SJSA1 (cell line): ENCODE measurements around the gene MZF1. TPM values are rescaled to one million over a fixed set of nuclear protein-coding genes. Genes with fewer than 3 reads are reported as not detected.

ENCODE experiments used
- DNase-seq, 2 experiments: peaks; one replicate each; pipeline ENCODE4 v3.0.0-alpha.2; 2015 to 2020; ENCODE audit warnings: low spot score in 2 of 2, low read depth in 1 of 2
- H3K27ac ChIP-seq: fragments of 250-450 bp; sonication (Bioruptor Pico); 2 replicates; pipeline ENCODE4 v1.5.1; 2020; ENCODE audit warnings: mild to moderate bottlenecking, moderate library complexity
- H3K27me3 ChIP-seq: fragments of 250-450 bp; sonication (Bioruptor Pico); replicated peaks from 2 replicates; pipeline ENCODE4 v1.5.1; 2020; ENCODE audit warnings: mild to moderate bottlenecking, moderate library complexity
- H3K36me3 ChIP-seq: fragments of 250-450 bp; sonication (Bioruptor Pico); 2 replicates; pipeline ENCODE4 v1.5.1; 2020; ENCODE audit warnings: mild to moderate bottlenecking
- H3K4me1 ChIP-seq: fragments of 250-450 bp; sonication (Bioruptor Pico); replicated peaks from 2 replicates; pipeline ENCODE4 v1.6.1; 2021; ENCODE audit warnings: mild to moderate bottlenecking
- H3K4me3 ChIP-seq: fragments of 250-450 bp; sonication (Bioruptor Pico); 2 replicates; pipeline ENCODE4 v1.5.1; 2020; ENCODE audit warnings: mild to moderate bottlenecking
- H3K9me3 ChIP-seq: fragments of 250-450 bp; sonication (Bioruptor Pico); replicated peaks from 2 replicates; pipeline ENCODE4 v1.5.1; 2020; ENCODE audit warnings: mild to moderate bottlenecking
- total RNA-seq: library from RNA; depleted of rRNA; stranded (reverse); fragments of >200 nt; shearing (Covaris generic); gene quantifications from 2 replicates; pipeline ENCODE4 v1.2.3, GENCODE V29; 2014

Gene MZF1
- total RNA-seq, 1 experiment from 2014 or later = 5.0 TPM

DNA sequence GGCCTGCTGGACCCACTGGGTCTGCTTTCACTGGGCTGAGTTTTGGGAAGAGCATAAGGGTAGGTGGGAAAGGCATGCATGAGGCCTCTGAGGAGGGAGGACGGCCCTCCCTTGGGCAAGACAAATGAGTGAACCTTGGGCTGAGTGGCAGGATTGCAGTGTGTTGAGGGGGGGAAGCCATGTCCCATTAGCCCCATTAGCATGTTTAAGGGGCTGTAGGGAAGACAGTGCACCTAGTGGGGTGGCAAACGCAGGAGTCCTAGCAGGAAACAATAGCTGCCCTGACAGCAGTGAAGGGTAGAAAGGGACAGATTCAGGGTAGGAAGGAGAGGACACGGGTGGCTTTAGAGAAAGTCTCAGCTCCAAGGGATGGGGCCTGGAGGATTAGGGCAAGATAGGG lies 50.4 kb downstream of the MZF1 start:
- H3K27ac ChIP-seq = no peak overlapping the region
- 0 out of 2 replicates have a peak, but pooled peaks cover 4% of the 10 kb centered on the region for H3K36me3 ChIP-seq
- peaks cover 9% of the 10 kb centered on the region for H3K4me1 ChIP-seq
- no peaks in the 10 kb centered on the region for H3K9me3 ChIP-seq
- no peaks in the 10 kb centered on the region for H3K27me3 ChIP-seq
- DNase-seq = no peak
- H3K4me3 ChIP-seq = no peak overlapping the region

DNA sequence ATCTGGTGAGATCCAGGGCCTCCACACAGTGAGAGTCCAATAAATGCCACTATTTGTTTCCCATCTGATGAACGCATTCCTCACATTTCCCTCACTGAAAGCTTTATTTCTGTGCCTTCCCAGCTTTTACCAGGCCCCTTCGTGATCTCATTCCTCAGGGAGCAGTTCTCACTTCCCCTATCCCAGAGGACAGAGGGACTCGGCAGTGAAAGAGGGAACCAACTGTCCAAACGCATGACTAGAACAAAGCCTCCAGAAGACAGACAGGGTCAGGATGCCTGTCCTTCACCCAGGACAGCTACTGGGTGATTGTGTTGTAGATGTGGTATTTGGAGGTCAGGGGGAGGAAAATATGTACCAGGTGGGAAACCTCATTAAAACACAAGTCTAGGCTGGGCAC lies 51.5 kb downstream of the MZF1 start:
- DNase-seq = no peak
- H3K9me3 ChIP-seq = no peaks in the 10 kb centered on the region
- no peaks in the 10 kb centered on the region for H3K27me3 ChIP-seq
- peaks cover 13% of the 10 kb centered on the region for H3K36me3 ChIP-seq
- H3K27ac ChIP-seq = no peak overlapping the region
- H3K4me3 ChIP-seq = no peak overlapping the region
- H3K4me1 ChIP-seq = peaks cover 9% of the 10 kb centered on the region

GRCh38 chr19:58520257-58520599 lies 52.9 kb downstream of the MZF1 start:
- no peaks in the 10 kb centered on the region for H3K9me3 ChIP-seq
- peak overlapping the region; percentile 59 for H3K27ac ChIP-seq
- H3K27me3 ChIP-seq = no peaks in the 10 kb centered on the region
- peaks cover 9% of the 10 kb centered on the region for H3K4me1 ChIP-seq
- no peak for DNase-seq
- H3K4me3 ChIP-seq = peak overlapping the region; percentile 71
- H3K36me3 ChIP-seq = peaks cover 24% of the 10 kb centered on the region

DNA sequence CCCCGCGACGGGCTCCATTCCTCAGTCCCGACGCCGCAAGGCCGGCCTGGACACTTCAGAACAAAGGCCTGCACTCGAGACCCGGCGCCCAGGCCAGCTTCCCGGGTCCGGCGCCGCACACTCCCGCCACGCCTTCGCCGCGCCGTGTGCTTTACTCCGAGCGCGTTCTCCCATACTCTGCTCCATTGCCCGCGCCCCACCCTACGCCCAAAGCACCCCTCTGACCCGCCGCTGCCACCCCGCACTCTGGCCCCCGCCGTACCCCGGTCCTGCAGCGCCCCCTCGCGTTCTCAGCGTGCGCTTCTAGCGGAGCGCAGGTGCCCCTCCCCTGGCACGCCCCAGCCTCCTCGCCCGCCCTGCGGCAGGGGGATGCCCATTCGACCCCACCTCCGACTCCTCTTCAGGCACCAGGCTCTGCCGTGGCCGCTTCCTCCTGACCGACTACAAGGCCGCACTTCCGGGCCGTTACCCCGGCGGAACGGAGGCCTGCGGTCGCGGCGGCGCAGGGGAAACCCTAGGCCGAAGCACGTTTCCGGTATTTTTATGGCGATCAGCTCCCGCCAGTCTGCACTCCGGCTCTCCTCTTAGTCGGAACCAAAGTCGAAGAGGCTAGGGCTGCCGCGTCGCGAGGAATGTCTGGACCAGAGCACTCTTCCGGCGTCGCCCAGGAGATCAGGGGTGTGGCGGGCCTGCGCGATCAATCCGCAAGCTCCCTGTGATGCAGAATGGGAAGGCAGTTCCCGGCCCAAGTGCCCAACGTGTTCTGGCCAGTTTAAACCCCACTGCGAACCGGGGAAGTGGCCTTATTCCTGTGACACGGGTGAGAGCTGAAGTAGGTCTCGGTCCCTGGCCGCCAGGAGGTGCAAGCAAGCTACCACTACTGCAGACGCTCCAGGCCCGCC lies 53.5 kb downstream of the MZF1 start, which contains the start of gene ZBTB45:
TSS of gene ZBTB45 (minus strand) at position 456 of the 902 bp plus-strand sequence. CDS start 2,137 bp downstream, outside the sequence.
- Histone ChIP-seq H3K27ac (peak within 1 kb of the TSS; percentile 59), H3K9me3 (no peaks in the 10 kb centered on the region), H3K4me1 (peaks cover 9% of the 10 kb centered on the region), H3K36me3 (peaks cover 26% of the 10 kb centered on the region), H3K27me3 (no peaks in the 10 kb centered on the region), H3K4me3 (peak within 1 kb of the TSS; percentile 71)
- peak; percentile 94 to 96 for DNase-seq

DNA sequence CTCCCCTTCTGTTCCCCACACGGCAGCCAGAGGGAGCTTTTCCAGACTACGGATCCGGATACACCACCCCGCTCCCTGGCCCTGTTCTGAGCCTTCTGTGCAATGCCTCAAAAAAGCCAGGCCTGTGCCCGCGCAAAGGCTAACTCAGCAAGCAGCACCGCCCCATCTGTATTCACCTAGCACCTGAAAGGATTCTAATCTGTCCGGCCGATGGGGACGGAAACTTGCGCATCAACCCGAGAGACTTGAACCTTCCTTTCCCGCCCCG lies 54.1 kb downstream of the MZF1 start:
- H3K4me1 ChIP-seq = peaks cover 9% of the 10 kb centered on the region
- peaks cover 30% of the 10 kb centered on the region for H3K36me3 ChIP-seq
- no peaks in the 10 kb centered on the region for H3K9me3 ChIP-seq
- H3K4me3 ChIP-seq = peak overlapping the region; percentile 71
- H3K27ac ChIP-seq = peak overlapping the region; percentile 59
- DNase-seq = peak in 1 of 2 experiments; percentile 79
- H3K27me3 ChIP-seq = no peaks in the 10 kb centered on the region

DNA sequence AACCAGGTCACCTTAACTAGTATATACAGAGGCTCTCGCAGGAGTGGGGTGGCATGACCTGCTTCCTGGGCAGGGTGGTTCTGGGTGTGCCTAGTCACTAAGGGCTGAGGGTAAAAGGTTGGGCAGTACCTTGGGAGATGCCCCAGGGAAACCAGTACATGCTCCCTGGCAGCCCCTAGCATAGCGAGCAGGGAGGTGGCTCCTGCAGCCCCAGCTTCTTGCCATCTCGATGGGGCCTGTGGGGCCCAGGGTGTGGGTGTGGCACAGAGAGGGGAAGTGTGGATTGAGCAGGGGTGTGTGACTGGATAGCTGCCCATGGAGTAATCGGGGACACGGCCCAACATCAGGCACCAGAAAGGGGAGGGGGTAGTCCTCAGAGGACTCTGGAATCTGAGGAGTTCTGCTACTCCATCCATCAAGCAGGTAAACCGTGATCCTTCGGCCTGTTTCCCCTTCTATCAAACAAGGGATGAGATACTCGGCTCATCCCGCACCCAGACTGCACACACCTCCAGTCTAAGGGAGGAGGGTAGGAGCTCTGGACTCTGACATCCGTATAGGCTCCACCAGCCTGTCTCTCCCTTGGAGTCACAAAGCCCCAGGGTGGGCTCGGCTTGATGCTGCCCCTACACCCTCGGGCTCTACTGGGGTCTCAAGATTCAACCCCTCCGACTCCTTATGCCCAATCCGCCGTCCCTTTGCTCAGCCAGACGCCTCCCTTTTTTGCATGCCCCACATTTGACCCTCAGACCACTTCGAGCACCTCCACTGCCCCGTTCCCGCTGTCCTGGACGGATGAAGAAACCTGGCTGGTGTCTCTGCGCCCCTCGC lies 54.7 kb downstream of the MZF1 start:
- Histone ChIP-seq H3K4me3 (peak overlapping the region; percentile 71), H3K27ac (no peak overlapping the region), H3K27me3 (no peaks in the 10 kb centered on the region), H3K9me3 (no peaks in the 10 kb centered on the region), H3K4me1 (peaks cover 9% of the 10 kb centered on the region), H3K36me3 (peaks cover 35% of the 10 kb centered on the region)
- DNase-seq = no peak

DNA sequence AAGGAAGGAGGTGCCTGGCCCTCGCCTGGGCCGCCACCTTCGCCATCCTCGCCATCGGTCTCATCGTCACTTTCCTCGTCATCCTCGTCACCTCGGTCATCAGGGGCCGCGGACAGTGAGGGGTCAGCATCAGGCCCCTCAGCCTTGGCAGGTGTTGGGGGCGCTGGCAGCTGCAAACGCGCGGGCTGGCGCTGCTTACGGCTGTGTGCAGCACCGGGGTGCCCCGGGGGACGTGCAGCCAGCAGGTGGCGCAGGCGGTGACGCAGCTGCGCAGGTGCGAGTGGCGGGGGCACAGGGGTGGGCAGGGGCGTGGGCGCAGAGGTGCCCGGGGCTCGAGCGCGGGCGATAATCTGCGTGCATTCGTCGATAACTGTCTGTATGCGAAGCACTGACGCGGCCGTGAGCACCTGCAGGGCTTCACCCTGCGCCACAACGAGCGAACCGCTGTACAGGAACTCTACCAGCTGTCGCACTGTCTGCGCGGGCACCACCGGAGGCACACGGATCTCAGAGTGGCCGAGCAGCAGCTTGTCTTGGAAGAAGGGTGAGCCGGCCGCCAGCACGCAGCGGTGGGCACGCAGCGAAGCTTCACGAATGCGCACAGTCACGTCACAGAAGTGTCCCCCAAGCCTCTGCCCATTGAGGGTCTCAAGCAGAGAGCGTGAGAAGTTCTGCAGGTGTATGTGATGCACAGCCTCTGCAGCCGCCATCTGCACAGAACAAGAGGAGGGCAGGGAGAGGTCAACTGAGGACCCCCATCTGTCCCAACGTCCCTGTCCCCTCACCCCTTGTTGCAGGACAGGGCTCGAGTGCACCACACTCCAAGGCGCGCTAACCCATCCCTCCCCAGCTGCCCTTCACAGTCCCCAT lies 55.9 kb downstream of the MZF1 start:
- no peaks in the 10 kb centered on the region for H3K27me3 ChIP-seq
- no peak overlapping the region for H3K27ac ChIP-seq
- no peak for DNase-seq
- no peak overlapping the region for H3K4me3 ChIP-seq
- H3K9me3 ChIP-seq = no peaks in the 10 kb centered on the region
- H3K36me3 ChIP-seq = peaks cover 38% of the 10 kb centered on the region
- peaks cover 9% of the 10 kb centered on the region for H3K4me1 ChIP-seq

GRCh38 chr19:58516246-58516836 lies 56.8 kb downstream of the MZF1 start:
- no peak for DNase-seq
- Histone ChIP-seq H3K4me3 (no peak overlapping the region), H3K36me3 (peaks cover 38% of the 10 kb centered on the region), H3K4me1 (peaks cover 9% of the 10 kb centered on the region), H3K9me3 (no peaks in the 10 kb centered on the region), H3K27ac (no peak overlapping the region), H3K27me3 (no peaks in the 10 kb centered on the region)

- no peaks in the 10 kb centered on the region for H3K27me3 ChIP-seq
- no peak overlapping the region for H3K4me3 ChIP-seq
- DNase-seq = no peak
- H3K36me3 ChIP-seq = peaks cover 38% of the 10 kb centered on the region
- H3K27ac ChIP-seq = no peak overlapping the region
- no peaks in the 10 kb centered on the region for H3K9me3 ChIP-seq
- H3K4me1 ChIP-seq = peaks cover 9% of the 10 kb centered on the region
Measured at GRCh38 chr19:58515259-58515658, 57.9 kb downstream of the MZF1 start.

- no peak overlapping the region for H3K4me3 ChIP-seq
- peaks cover 38% of the 10 kb centered on the region for H3K36me3 ChIP-seq
- no peak for DNase-seq
- H3K4me1 ChIP-seq = peaks cover 9% of the 10 kb centered on the region
- H3K9me3 ChIP-seq = no peaks in the 10 kb centered on the region; the same call in 1 of the 2 replicates
- H3K27ac ChIP-seq = no peak overlapping the region
- H3K27me3 ChIP-seq = no peaks in the 10 kb centered on the region
Measured at GRCh38 chr19:58514564-58515022, 58.5 kb downstream of the MZF1 start.

DNA sequence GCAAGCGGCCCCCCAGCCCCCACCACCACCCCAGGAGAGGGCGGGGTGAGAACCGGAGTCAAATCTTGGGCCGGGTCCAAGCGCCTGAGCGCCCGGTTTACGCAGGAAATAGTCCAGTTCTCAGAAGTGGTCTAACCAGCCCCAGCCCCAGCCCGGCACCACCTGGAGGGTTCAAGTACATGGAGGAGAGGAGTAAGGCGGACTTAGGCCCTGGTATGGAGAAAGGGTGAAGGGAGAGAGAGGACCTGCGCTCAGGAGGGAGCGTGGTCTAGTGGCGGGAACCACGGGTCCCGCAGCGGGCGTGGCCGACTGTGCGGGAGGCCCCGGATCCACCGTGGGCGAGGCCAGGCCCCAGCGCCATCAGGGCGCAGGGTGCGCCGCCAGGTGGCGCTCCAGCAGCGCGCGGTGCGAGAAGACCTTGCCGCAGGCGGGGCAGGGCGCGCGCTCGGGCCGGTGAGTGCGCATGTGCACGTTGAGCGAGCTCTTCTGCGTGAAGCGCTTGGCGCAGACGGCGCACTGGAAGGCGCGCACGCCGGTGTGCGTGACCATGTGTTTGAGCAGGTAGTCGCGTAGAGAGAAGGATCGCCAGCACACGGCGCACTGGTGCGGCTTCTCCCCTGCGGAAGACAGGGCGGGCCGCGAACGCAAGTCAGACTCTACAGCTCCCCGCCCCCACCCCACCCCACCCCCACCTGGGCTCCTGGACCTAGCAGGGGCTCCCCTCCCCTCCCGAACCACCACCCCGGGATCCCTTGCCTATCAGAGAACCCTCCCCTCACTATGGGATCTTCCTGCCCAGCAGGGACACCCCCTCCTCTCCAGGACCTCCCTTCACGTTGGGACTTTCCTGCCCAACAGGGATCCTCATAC lies 59.2 kb downstream of the MZF1 start:
- no peaks in the 10 kb centered on the region; the same call in 1 of the 2 replicates for H3K9me3 ChIP-seq
- H3K4me3 ChIP-seq = no peak overlapping the region
- H3K36me3 ChIP-seq = peaks cover 34% of the 10 kb centered on the region
- no peak for DNase-seq
- no peak overlapping the region for H3K27ac ChIP-seq
- no peaks in the 10 kb centered on the region for H3K27me3 ChIP-seq
- peaks cover 9% of the 10 kb centered on the region for H3K4me1 ChIP-seq

DNA sequence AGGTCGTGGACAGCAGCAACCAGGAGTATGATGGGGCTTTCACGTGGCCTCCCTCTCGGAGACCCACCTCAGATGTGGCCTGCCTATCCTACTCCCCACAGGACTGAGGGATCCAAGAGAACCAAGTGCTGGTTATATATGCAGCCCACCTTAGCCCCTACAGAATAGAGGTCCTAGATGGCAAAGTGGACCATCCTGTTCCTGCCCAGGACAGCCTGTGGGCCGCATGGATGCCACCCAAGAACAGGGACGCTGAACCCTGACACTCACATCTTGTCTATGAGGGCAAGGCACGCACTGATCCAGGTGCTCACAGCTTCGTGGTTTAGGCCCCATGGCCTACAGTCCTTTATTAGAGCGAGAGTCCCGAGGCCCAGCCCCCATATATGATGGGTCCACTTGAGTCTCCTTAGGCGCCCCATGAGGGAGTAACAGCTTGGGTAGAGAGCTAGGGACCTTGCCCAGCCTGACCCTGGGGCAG lies 59.9 kb downstream of the MZF1 start:
- H3K27ac ChIP-seq = no peak overlapping the region
- no peak for DNase-seq
- peaks cover 34% of the 10 kb centered on the region for H3K36me3 ChIP-seq
- H3K4me1 ChIP-seq = peaks cover 3% of the 10 kb centered on the region
- H3K9me3 ChIP-seq = no peaks in the 10 kb centered on the region; the same call in 1 of the 2 replicates
- H3K4me3 ChIP-seq = no peak overlapping the region
- H3K27me3 ChIP-seq = no peaks in the 10 kb centered on the region
